HG03520 (cell line): ENCODE data around the gene LATS2.

Experiments
- ATAC-seq: cut with Tn5 transposase; IDR thresholded peaks from one replicate; pipeline ENCODE4 v1.9.1; 2021; ENCODE audit warnings: mild to moderate bottlenecking, moderate library complexity; ENCODE audit not compliant: unreplicated experiment

LATS2 gene

GRCh38 chr13:21020176-21020575 is 41.2 kb downstream of the LATS2 start:
- ATAC-seq = no peak

- ATAC-seq = no peak
Measured at GRCh38 chr13:21018220-21018619, 43.2 kb downstream of the LATS2 start.

- ATAC-seq = no peak
Measured at GRCh38 chr13:21016487-21016886, 44.9 kb downstream of the LATS2 start.

- ATAC-seq = no peak
Measured at GRCh38 chr13:21015284-21015683, 46.1 kb downstream of the LATS2 start.

DNA sequence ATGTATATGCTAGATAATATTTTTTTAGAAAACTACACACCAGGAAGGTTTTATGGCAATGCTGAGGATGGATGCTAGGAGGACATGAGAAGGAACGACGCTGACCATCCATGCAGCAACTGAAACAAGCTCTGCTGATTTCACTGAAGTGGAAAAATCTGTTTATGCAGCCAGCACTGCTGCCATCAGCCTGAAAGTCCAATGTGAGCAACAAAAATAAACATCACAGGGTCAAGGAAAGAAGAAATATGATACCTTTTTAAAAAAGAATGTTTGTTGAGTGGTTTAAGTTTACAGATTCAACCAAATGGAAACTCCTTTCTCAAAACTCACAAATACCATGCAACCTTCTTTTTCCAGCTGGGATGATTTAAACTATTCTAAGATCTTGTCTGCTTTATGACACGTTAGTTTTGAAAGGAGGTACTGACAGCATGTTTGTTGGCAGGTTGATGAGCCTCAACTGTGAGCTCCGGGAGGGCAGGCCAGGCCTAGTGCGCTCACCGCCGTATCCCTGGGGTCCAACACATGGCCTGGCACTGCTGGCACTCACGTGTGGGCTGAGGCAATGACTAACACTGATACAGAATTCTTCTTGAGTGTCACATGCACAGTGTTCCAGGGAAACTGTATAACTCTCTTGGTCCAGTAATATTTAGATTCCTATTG is 46.8 kb downstream of the LATS2 start:
- ATAC-seq = no peak

DNA sequence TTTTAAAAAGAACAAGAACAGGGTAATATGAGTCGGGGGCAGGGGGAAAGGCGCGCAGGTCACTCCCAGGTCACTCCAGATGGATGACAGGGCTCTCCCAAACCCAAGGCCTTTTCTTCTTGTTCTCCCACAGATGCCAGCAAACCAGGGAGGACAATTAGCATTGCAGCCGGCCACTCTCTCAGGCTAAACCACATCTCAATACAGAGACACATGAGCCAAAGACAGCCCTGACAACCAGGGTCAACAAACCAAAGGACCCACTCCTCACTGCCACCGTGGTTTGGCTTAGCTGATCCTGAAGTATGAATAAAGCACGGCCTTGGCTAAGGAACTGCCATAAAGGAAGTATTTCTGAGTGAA is 47.3 kb downstream of the LATS2 start:
- ATAC-seq = no peak

DNA sequence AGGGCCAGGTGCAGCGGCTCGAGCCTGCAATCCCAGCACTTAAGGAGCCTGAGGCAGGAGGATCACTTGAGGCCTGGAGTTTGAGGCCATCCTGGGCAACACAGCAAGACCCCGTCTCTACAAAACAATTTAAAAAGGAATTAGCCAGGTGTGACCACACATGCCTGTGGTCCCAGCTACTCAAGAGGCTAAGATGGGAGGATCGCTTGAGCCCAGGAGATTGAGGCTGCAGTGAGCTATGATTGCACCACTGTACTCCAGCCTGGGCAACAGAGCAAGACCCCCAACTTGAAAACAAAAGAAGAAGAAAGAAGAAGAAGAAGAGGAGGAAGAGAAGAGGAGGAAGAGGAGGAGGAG is 47.7 kb downstream of the LATS2 start:
- no peak for ATAC-seq

DNA sequence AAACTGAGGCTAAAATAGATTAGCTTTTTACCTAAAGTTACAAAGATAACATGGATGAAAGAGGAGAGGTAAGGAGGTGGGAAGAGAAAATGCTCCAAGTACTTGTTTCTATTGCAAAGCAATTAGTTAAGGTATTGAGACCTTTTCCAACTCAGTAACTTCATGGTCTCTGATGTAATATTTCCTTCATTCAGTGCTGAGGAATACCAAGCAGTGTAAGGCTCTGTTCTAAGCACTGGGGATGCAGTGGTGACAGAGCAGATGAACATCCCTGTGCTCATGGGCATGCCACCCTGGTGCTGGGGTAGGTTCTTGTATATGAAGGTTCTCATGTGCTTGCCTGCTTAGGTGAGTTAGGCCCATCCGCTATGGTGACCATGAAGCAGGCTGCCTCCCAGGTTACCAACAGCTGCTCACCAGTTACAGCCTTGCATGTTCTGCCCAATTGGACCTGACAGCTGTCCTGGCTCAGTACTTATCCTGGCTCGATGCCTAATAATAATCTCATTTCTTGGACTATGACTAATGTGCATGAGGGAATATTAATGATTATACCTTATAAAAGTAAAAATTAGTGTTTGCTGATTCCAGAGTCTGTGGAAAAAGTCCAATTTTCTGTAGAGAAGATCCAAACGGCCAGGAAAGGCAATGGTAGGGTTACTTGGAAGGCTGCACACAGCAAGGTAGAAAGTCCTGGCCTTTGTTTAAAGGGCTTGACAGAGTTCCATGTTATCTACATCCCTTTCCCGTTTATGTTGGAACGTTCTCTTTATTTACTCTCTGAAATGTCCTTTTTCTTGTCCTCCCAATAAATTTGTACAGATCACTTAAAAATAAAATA is 48.3 kb downstream of the LATS2 start:
- ATAC-seq = no peak

DNA sequence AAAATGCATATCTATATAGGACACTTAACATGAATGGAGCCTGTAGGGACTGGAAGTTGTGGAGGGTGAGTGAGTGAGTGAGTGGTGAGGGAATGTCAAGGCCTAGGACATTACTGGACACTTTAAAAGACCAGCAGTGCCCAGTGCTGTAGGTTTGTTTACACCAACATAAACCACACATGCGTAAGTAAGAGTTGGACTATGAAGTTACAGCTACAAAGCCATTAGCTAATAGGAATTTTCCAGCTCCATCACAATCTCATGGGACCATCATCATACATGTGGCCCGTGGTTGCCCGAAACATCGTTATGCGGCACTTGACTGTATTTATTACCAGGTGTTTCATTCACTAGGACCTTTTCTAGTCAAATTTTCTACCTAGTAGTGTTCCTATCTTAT is 49.2 kb downstream of the LATS2 start:
- ATAC-seq = no peak

GRCh38 chr13:21011378-21011777 is 50.0 kb downstream of the LATS2 start:
- no peak for ATAC-seq

DNA sequence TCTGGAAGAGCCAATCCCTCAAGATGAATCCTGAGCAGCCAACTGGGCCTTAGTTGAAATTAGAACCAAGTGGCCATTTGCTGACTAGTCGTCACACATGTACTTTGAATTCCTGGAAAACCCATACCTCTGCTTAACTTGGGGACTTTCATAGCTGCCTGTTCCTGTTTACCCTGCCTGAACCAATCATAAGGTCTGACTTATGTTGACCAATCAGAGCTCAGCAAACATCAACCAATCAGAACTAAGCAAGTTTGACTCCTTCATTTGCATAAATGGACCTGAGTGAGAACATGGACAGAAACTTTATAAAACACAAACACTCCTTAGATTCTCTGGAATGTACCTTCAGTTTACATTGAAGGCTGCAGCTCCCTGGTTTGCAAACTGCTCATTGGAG is 50.8 kb downstream of the LATS2 start:
- ATAC-seq = no peak

GRCh38 chr13:21009036-21009435 is 52.4 kb downstream of the LATS2 start:
- ATAC-seq = no peak

- no peak for ATAC-seq
Measured at GRCh38 chr13:21008026-21008425, 53.4 kb downstream of the LATS2 start.

DNA sequence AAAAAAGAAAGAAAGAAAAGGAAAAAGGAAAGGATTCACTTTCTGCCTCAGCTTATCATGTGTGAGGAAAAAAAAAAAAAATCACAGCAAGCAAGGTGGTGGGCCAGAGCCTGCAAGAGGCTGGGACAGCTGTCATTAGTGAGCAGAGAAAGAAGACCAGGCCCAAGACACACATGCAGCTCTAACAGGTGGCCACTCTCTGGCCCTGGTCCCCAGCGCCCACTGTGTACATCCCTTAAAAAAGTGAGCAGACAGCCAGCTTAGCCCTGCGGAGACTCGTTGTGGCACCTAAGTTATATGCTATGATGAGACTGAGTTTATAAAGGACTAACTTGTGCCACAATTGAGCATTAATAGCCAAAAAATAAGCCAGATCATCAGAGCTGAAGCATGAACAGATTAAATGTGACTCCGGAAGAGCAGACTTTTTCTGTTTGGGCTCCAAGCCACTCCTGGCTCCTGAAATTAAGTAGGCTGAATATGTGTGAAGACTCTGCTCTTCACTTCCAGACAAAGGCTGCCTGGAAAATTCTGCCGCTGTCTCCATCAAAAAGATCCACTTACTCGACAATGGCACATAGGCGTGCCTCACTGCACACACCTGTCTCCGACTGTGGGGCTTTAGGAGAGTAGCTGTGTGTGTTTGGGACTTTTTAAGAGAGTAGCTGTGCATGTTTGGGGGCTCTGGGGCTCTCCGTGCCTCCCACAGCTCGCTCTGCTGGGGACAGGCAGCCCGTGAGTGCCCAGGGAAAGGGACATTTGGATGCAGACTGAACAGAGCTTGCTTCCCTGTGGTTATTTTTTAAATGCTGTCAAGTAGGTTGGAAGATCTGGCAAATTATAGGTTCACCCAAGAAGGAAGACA is 55.0 kb downstream of the LATS2 start:
- ATAC-seq = no peak

- no peak for ATAC-seq
Measured at GRCh38 chr13:21005193-21005592, 56.2 kb downstream of the LATS2 start.

GRCh38 chr13:21001471-21001870 is 59.9 kb downstream of the LATS2 start:
- no peak for ATAC-seq

GRCh38 chr13:21000647-21001046 is 60.7 kb downstream of the LATS2 start:
- ATAC-seq = no peak

DNA sequence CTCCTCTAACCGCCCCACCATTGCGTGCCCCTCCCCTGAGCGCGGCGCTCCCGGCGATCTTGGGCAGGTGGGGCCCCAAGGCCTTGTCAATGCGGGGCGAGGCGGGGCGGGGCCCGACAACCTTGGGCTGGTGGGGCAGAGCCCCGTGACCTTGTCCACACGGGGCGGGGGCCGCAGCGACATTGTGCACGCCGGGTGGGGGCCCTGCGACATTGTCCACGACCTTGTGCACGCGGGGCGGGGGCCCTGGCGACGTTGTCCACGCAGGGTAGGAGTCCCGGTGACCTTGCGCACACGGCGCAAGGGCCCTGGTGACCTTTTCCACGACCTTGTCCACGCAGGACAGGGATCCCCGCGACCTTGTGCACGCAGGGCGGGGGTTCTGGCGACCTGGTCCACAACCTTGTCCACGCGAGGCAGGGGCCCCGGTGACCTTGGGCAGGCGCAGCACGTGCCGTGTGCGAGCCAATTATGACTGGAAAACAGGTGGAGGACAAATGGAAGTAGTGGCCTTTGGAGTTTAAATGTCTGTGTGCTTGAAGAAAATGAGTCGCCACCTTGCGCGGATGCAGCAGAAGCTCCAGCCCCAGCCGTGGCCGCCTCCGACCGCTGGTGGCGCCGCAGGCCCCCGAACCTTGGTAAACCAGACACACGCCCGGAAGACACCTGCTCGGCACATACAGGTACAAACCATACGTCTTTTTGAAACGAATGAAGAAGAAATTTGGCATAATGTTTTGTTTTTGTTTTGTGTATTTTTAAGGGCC is 62.6 kb downstream of the LATS2 start:
- no peak for ATAC-seq

DNA sequence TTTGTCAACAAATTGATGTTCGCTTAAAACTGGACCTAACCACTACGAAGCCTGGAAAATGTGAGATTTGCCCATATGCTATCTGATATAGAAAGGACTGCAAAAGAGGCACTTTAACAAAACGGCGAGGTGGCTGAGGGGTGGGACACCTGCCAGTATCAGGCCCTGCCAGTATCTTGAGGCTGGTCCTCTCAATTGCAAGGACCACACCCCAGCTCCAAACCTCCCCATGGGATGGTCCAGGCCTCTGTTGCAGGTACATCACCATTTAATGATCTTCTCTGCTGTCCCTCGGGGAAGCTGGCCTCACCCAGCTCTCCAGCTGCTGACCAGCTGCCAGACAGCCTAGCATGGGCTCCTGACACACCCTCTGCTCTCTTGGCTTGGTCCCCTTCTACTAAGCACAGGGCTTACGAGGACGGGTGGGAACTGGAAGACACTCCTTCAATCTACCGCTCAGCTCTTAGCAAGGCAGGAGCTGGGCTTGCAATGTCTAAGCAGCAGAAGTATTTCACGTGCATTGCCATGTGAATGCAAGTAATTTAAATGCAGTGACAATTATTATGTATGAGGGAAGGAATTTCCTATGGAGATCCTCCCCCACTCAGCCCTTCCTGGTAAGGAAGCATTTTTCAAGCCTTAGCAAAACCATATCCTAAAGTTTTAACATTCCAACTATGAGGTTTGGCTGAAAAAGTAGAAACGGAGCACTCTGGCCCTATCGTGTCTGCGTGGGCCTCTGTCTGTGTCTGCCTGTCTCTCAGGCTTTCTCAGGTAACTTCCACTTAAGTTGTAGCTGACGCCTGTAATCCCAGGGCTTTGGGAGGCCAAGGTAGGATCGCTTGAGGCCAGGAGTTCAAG is 63.9 kb downstream of the LATS2 start:
- no peak for ATAC-seq

DNA sequence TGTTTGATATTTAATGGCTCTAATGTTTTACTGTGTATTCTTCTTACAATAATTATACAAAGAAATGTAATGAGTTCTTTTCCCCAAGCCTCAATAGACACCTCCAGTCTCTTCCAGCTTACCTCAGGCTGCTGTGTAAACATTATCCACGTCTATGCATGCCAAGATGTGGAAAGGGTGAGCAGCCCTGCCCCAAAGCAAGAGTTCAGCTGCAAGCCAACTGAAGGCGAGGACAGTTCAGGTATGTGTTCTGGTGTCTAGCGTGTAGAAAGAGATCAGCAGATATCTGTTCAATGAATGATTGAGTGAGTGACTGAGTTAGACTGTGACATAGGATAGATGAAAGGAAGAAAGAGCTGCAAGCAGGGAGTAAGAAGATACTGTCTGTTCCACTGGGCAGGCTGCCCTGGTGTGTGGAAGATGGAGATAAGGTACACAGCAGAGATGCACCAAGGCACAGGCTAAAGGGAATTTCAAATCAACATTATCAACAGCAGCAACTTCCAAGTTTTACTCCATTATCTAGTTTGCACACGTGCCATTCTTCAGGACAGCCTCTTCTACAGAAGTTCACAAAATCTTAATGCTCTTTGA is 66.0 kb downstream of the LATS2 start:
- no peak for ATAC-seq
